ENCODE data around the gene RENBP. TPM values are rescaled to one million over a fixed set of nuclear protein-coding genes. Genes with fewer than 3 reads are reported as not detected.

Gene RENBP
- total and polyA plus RNA-seq, 2 of the 13 experiments (the other 11 are each of a cell fraction or from before 2014, with no cell fraction given): 1.4 to 2.6 TPM

DNA sequence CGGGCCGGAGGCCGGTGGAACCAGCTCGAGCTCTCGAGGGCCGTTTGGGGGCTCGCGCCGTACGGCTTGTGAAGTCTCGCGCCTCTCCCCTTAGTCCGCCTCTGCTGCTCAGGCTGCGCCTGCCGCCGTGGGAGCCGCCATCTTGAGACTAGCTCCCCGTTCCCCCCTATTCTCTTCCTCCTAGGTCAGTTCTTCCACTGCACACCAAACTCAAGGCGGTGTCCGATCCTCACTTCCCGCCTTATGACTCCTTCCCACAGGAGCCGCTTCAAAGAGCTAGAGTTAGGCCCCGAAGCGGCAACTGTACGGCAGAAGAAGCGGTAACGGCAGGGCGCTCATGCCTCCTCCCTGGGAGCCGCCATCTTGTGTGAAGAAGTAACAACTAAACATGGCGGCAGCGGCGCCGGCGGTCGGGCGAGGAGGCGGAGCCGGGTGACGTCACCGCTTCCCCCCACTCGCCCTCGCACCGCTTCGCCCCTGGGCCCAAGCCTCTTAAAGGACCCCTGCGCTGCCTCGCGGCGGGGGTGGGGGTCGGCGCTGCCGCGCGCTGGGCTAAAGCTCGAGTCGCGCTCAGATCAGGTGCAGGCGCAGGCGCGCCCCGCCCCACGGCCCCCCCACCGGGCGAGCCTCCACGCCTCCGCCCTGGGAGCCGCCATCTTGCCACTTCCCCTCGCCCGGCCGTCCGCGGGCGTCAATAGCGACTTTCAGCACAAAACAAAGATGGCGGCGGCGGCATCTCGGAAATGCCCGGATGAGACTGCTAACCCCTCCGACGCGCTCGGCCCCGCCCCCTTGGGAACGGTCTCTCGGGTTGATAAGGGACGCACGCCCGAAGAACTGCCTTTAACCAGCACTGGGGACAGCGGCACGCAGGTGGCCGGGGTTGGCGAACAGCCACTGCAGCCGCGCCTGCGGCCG is 27.3 kb upstream of the RENBP start, which contains the start of gene HCFC1 (continued):
- TF ChIP-seq PAF1 (CRISPR knock-in tag; IDR thresholded peaks at IDR 0.05) (no peak), ZNF615 (CRISPR knock-in tag; IDR thresholded peaks at IDR 0.05; ENCODE audit: borderline replicate concordance) (no peak), ZNF253 (CRISPR knock-in tag; IDR thresholded peaks at IDR 0.05; ENCODE audit: borderline replicate concordance) (no peak), GFI1 (CRISPR knock-in tag; IDR thresholded peaks at IDR 0.05; ENCODE audit: borderline replicate concordance) (0 out of 2 replicates have a peak, but pooled peaks have one; percentile 36), ZFP37 (CRISPR knock-in tag; IDR thresholded peaks at IDR 0.05; ENCODE audit: borderline replicate concordance) (no peak), JUNB (CRISPR knock-in tag; IDR thresholded peaks at IDR 0.05; ENCODE audit: borderline replicate concordance) (no peak), ZNF234 (CRISPR knock-in tag; conservative IDR thresholded peaks at IDR 0.05) (no peak), ZNF883 (CRISPR knock-in tag; IDR thresholded peaks at IDR 0.05; ENCODE audit: not compliant biosample characterization) (no peak), ZNF782 (CRISPR knock-in tag; IDR thresholded peaks at IDR 0.05; ENCODE audit: borderline replicate concordance) (no peak), ZGPAT (CRISPR knock-in tag; IDR thresholded peaks at IDR 0.05) (no peak; the same call in 1 of the 2 replicates), ZNF564 (CRISPR knock-in tag; IDR thresholded peaks at IDR 0.05) (no peak), XRCC5 (optimal IDR thresholded peaks at IDR 0.05; ENCODE audit: low read length) (no peak), ZNF281 (CRISPR knock-in tag; IDR thresholded peaks at IDR 0.05; ENCODE audit: borderline replicate concordance) (0 out of 2 replicates have a peak, but pooled peaks have one; percentile 25), NFYC (CRISPR knock-in tag; IDR thresholded peaks at IDR 0.05) (no peak), CENPX (CRISPR knock-in tag; IDR thresholded peaks at IDR 0.05) (no peak), SNRNP70 (IDR thresholded peaks at IDR 0.05; ENCODE audit: low read depth, low read length) (no peak), TBP (CRISPR knock-in tag; IDR thresholded peaks at IDR 0.05) (no peak), HOXA7 (CRISPR knock-in tag; IDR thresholded peaks at IDR 0.05) (no peak), NFKBIZ (CRISPR knock-in tag; IDR thresholded peaks at IDR 0.05) (no peak), SRF (IDR thresholded peaks at IDR 0.05; ENCODE audit: low read depth, low read length) (no peak), KLF12 (CRISPR knock-in tag; IDR thresholded peaks at IDR 0.05; ENCODE audit: borderline replicate concordance) (no peak)
- TF ChIP-seq, protein P1, sequence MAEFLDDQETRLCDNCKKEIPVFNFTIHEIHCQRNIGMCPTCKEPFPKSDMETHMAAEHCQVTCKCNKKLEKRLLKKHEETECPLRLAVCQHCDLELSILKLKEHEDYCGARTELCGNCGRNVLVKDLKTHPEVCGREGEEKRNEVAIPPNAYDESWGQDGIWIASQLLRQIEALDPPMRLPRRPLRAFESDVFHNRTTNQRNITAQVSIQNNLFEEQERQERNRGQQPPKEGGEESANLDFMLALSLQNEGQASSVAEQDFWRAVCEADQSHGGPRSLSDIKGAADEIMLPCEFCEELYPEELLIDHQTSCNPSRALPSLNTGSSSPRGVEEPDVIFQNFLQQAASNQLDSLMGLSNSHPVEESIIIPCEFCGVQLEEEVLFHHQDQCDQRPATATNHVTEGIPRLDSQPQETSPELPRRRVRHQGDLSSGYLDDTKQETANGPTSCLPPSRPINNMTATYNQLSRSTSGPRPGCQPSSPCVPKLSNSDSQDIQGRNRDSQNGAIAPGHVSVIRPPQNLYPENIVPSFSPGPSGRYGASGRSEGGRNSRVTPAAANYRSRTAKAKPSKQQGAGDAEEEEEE (CRISPR knock-in tag; IDR thresholded peaks at IDR 0.05; ENCODE audit: borderline replicate concordance): no peak

Measured in HepG2 (cell line).